DMS53 treated with DMSO at 0.1 percent for 48 hours (cell line): ENCODE data around the gene GABRA6.

Experiments
- DNase-seq: peaks from one replicate; lab custom pipeline; 2025; ENCODE audit not compliant: unreplicated experiment; lab: John Stamatoyannopoulos, UW

Gene GABRA6

GRCh38 chr5:161751265-161751664 lies 65.7 kb downstream of the GABRA6 start:
- no peak for DNase-seq
